ENCODE results near the gene CEP164. TPM values are rescaled to one million over a fixed set of nuclear protein-coding genes. Genes with fewer than 3 reads are reported as not detected.

CEP164 gene
- total RNA-seq, 1 donor from 2014 or later, result 25.2 TPM

GRCh38 chr11:117424781-117425180 lies 97.1 kb downstream of the CEP164 start:
- Histone ChIP-seq H3K9me3 (no peaks in the 10 kb centered on the region), H3K27ac (no peak overlapping the region), H3K27me3 (no peaks in the 10 kb centered on the region), H3K4me3 (no peak overlapping the region), H3K4me1 (no peaks in the 10 kb centered on the region), H3K36me3 (no peaks in the 10 kb centered on the region)
- no peak for DNase-seq
- no peak for ATAC-seq
- no peak for TF ChIP-seq CTCF (IDR thresholded peaks at IDR 0.05)
- intact Hi-C loops (cut with DNase I), result loop anchor here (10.0 kb wide), 1 partner anchor 380 kb away; no protein-coding TSS in a partner anchor

GRCh38 chr11:117425679-117426296 lies 98.1 kb downstream of the CEP164 start:
- ATAC-seq (no peak), DNase-seq (peak; percentile 9)
- intact Hi-C loops (cut with DNase I), result loop anchor here (10.0 kb wide), 1 partner anchor 379 kb away; no protein-coding TSS in a partner anchor
- Histone ChIP-seq H3K36me3 (no peaks in the 10 kb centered on the region), H3K4me3 (no peak overlapping the region), H3K4me1 (no peaks in the 10 kb centered on the region), H3K27ac (no peak overlapping the region), H3K27me3 (no peaks in the 10 kb centered on the region), H3K9me3 (no peaks in the 10 kb centered on the region)
- TF ChIP-seq CTCF (IDR thresholded peaks at IDR 0.05), result no peak

- H3K4me1 ChIP-seq, result no peaks in the 10 kb centered on the region
- TF ChIP-seq CTCF (IDR thresholded peaks at IDR 0.05), result peak; percentile 95
- H3K36me3 ChIP-seq, result no peaks in the 10 kb centered on the region
- intact Hi-C loops (cut with DNase I), result loop anchor here (10.0 kb wide), 1 partner anchor 379 kb away; no protein-coding TSS in a partner anchor
- no peak overlapping the region for H3K4me3 ChIP-seq
- no peaks in the 10 kb centered on the region for H3K9me3 ChIP-seq
- DNase-seq (peak; percentile 83), ATAC-seq (peak; percentile 81)
- H3K27ac ChIP-seq, result no peak overlapping the region
- no peaks in the 10 kb centered on the region for H3K27me3 ChIP-seq
Observed at GRCh38 chr11:117426297-117426685, 98.6 kb downstream of the CEP164 start.

GRCh38 chr11:117426941-117427340 lies 99.3 kb downstream of the CEP164 start:
- Histone ChIP-seq H3K4me1 (no peaks in the 10 kb centered on the region), H3K36me3 (no peaks in the 10 kb centered on the region), H3K9me3 (no peaks in the 10 kb centered on the region), H3K4me3 (no peak overlapping the region), H3K27me3 (no peaks in the 10 kb centered on the region), H3K27ac (no peak overlapping the region)
- TF ChIP-seq CTCF (IDR thresholded peaks at IDR 0.05), result no peak
- intact Hi-C loops (cut with DNase I), result loop anchor here (10.0 kb wide), 1 partner anchor 378 kb away; no protein-coding TSS in a partner anchor
- ATAC-seq, result no peak
- peak; percentile 37 for DNase-seq

- H3K36me3 ChIP-seq, result no peaks in the 10 kb centered on the region
- H3K27ac ChIP-seq, result no peak overlapping the region
- ATAC-seq (no peak), DNase-seq (no peak)
- no peaks in the 10 kb centered on the region for H3K9me3 ChIP-seq
- TF ChIP-seq CTCF (IDR thresholded peaks at IDR 0.05), result no peak
- H3K4me1 ChIP-seq, result no peaks in the 10 kb centered on the region
- H3K27me3 ChIP-seq, result no peaks in the 10 kb centered on the region
- H3K4me3 ChIP-seq, result no peak overlapping the region
- intact Hi-C loops (cut with DNase I), result loop anchor here (10.0 kb wide), 1 partner anchor 377 kb away; no protein-coding TSS in a partner anchor
Observed at GRCh38 chr11:117427356-117427874, 99.8 kb downstream of the CEP164 start.
